Fibroblast of pulmonary artery (primary cell): ENCODE measurements around the gene MYLK.
A peak's percentile ranks its signal among the peaks of the same experiment; 100 is the strongest.

Source experiments
- DNase-seq: peaks from one replicate; pipeline ENCODE4 v3.0.0-alpha.2; 2010; ENCODE audit warnings: low read depth
- H3K4me3 ChIP-seq: replicated peaks from 2 replicates; pipeline ENCODE4 v1.5.1; 2011; ENCODE audit warnings: low read depth, mild to moderate bottlenecking, control low read depth, low read length, moderate library complexity
- CTCF ChIP-seq: IDR thresholded peaks from 2 replicates; pipeline ENCODE4 v1.5.1; 2011; ENCODE audit warnings: mild to moderate bottlenecking, control low read depth, low read length, inconsistent platforms; ENCODE audit errors: missing control alignments

The MYLK gene

GRCh38 chr3:123755501-123755900 lies 128.6 kb downstream of the MYLK start:
- no peak overlapping the region for H3K4me3 ChIP-seq
- no peak for DNase-seq
- no peak for TF ChIP-seq CTCF

GRCh38 chr3:123755085-123755484 lies 129.0 kb downstream of the MYLK start:
- DNase-seq: no peak
- no peak overlapping the region for H3K4me3 ChIP-seq
- TF ChIP-seq CTCF: no peak

- DNase-seq: no peak
- no peak for TF ChIP-seq CTCF
- no peak overlapping the region for H3K4me3 ChIP-seq
Observed at GRCh38 chr3:123753286-123753685, 130.8 kb downstream of the MYLK start.

- no peak for DNase-seq
- H3K4me3 ChIP-seq: no peak overlapping the region
- no peak for TF ChIP-seq CTCF
Observed at GRCh38 chr3:123752228-123752627, 131.9 kb downstream of the MYLK start.

GRCh38 chr3:123751433-123751832 lies 132.7 kb downstream of the MYLK start:
- no peak for DNase-seq
- no peak for TF ChIP-seq CTCF
- H3K4me3 ChIP-seq: no peak overlapping the region

- TF ChIP-seq CTCF: no peak
- no peak overlapping the region for H3K4me3 ChIP-seq
Observed at GRCh38 chr3:123750659-123751420, 133.3 kb downstream of the MYLK start.

GRCh38 chr3:123750209-123750608 lies 133.9 kb downstream of the MYLK start:
- H3K4me3 ChIP-seq: no peak overlapping the region
- no peak for TF ChIP-seq CTCF
- no peak for DNase-seq

More at GRCh38 chr3:123750659-123751420, 133.3 kb downstream of the MYLK start:
- peak; percentile 88 for DNase-seq
